HK-2 (cell line): ENCODE measurements around the gene APOE.
"Not testable (repeated sequence)": the region's sequence is repeated elsewhere in the genome, so short reads cannot be mapped to it uniquely, and the experiment has no call there.

Experiments
- DNase-seq: peaks from one replicate; pipeline ENCODE4 v3.0.0-alpha.2; 2018; ENCODE audit not compliant: unreplicated experiment

APOE gene

GRCh38 chr19:44909775-44910174 lies 4.2 kb downstream of the APOE start:
- DNase-seq, result no peak

DNA sequence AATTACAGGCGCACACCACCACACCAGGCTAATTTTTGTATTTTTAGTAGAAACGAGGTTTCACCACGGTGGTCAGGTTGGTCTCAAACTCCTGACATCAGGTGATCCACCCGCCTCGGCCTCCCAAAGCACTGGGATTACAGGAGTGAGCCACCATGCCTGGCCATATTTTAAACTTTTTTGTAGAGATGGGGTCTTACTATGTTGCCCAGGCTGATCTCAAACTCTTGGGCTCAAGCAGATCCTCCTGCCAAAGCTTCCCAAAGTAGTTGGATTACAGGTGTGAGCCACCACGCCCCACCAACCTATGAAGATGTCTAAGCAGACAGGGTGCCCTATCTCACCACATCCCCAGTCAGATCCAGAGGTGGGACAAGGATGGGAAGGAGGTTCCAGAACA lies 6.3 kb downstream of the APOE start:
- DNase-seq, result not testable (repeated sequence)

- no peak for DNase-seq
These were observed 7.3 kb downstream of the APOE start for GRCh38 chr19:44912854-44913253.

DNA sequence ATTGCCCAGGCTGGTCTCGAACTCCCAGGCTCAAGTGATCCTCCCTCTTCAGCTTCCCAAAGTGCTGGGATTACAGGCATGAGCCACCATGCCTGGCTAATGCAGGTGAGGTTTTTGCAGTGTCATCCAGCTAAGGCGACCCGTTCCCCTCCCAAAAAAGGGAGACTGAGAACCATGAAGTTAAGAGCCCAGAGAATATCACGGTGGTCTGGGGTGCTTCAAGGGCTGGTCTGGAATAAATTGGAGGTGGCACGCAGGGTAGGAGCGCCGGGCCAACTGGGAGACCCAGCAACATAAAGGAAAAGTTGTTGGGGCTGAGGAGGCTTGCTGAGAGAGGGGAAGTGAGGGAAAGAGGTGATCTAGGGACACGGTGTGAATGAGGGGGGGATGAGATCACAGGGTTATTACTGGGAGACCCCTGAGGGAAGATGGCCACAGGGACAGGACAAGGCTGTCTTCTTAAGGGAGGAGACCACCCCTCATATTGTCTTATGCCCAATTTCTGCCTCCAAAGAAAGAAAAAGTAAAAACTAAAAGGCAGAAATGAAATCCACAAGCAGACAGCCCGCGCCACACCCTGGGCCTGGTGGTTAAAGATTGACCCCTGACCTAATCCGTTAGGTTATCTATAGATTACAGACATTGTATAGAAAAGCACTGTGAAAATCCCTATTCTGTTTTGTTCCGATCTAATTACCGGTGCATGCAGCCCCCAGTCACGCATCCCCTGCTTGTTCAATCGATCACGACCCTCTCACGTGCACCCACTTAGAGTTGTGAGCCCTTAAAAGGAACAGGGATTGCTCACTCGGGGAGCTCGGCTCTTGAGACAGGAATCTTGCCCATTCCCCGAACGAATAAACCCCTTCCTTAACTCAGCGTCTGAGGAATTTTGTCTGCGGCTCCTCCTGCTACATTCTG lies 8.2 kb downstream of the APOE start:
- DNase-seq, result not testable (repeated sequence)

GRCh38 chr19:44914433-44915206 lies 9.0 kb downstream of the APOE start, which contains the start of gene APOC1:
TSS of gene APOC1 (plus strand) at chr19:44914608. CDS start at chr19:44914892, 284 bp downstream.
- DNase-seq, result peak; percentile 84

DNA sequence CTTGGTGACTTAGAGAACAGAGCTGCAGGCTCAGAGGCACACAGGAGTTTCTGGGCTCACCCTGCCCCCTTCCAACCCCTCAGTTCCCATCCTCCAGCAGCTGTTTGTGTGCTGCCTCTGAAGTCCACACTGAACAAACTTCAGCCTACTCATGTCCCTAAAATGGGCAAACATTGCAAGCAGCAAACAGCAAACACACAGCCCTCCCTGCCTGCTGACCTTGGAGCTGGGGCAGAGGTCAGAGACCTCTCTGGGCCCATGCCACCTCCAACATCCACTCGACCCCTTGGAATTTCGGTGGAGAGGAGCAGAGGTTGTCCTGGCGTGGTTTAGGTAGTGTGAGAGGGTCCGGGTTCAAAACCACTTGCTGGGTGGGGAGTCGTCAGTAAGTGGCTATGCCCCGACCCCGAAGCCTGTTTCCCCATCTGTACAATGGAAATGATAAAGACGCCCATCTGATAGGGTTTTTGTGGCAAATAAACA lies 18.7 kb downstream of the APOE start:
- no peak for DNase-seq

DNA sequence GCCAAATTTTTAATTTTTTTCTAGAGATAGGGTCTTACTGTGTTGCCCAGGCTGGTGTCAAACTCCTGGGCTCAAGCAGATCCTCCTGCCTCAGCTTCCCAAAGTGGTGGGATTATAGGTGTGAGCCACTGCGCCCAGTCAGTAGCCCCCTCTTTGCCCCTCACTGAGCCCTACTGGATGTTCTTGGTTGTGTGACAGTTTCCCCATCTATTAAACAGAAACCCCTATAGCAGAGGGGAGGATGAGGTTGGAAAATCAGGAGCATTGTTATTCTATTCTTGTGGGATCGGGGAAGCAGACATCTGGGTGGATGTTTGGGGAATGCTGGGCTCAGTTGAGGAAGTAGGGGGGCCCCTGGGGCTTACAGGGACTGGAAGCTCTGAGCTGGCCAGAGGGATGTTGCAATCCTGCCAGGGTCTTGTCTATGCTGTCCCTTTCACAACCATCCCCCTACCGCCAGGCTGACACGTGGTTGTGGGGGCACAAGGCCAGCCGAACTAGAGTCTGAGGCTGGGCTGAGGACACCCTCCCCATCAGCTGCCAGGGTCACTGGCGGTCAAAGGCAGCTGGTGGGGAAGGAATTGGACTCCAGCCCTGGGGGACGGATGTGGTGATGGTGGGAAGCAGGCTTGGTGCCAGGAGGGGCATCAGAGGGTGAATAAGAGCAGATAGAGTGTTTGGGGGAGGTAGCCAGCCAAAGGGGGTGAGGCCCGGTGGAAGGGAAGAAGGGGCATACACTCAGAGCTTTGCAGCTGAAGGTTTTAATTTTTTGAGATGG lies 19.7 kb downstream of the APOE start:
- no peak for DNase-seq

- DNase-seq, result not testable (repeated sequence)
These were observed 20.9 kb downstream of the APOE start for GRCh38 chr19:44926245-44927077.

GRCh38 chr19:44927746-44928145 lies 22.1 kb downstream of the APOE start:
- DNase-seq, result no peak

GRCh38 chr19:44930088-44930487 lies 24.5 kb downstream of the APOE start:
- no peak for DNase-seq

DNA sequence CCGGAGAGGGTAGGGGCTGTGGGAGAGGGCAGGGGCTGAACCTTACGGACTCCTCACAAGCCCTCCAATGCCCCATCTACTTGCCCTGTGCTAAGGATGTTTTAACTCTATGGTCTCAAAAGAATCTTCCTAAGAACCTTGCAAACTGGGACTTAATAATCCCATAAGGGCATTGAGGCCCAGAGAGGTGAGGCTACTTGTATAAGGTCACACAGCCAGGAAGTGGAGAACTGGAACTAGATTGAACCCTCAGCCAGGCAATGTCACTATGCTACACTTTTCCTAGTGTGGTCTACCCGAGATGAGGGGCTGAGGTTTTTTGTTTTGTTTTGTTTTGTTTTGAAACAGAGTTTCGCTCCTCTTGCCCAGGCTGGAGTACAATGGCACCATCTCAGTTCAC lies 25.9 kb downstream of the APOE start:
- DNase-seq, result no peak

DNA sequence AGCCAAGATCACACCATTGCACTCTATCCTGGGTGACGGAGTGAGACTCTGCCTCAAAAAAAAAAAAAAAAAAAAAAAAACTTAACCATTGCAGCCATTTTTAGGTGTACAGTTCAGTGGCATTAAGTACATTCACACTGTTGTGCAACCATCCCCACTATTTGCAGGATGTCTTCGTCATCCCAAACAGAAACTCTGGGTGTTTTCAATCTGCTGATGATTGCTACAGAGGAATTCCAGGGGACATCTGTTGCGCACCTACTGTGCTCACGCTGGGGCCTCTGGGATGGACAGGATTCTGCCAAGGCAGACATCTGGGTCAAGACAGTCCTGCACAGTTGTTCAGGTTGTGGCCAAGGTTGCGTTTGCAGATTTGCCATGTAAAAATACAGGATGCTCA lies 34.1 kb downstream of the APOE start:
- DNase-seq, result no peak

DNA sequence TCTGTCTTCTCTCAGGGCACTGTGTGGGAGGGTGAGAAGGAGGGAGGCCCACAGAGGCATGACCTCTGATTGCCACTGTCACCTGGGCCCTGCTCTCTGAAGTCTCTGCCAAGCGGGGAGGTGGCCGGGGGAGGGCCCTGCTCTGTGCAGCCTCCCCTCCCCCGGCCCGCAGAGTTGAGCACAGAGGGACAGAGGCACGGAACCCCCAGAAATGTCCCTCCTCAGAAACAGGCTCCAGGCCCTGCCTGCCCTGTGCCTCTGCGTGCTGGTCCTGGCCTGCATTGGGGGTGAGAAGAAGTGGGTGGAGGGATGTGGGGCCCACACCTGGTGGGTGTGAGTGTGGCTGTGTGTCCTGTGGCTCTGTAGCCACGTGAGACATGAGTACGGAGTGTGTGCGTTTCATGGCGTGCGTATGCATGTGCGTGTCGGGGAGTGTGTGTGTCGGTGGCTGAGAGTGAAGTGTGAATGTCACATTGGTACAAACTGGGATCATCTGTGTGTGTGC lies 36.5 kb downstream of the APOE start, which contains the start of gene APOC4:
Gene APOC4 (plus strand): TSS at position 171 of the 505 bp plus-strand sequence. CDS start 41 bp downstream, at position 212.
- no peak for DNase-seq

- DNase-seq, result no peak
These were observed 38.2 kb downstream of the APOE start for GRCh38 chr19:44943801-44944249.

DNA sequence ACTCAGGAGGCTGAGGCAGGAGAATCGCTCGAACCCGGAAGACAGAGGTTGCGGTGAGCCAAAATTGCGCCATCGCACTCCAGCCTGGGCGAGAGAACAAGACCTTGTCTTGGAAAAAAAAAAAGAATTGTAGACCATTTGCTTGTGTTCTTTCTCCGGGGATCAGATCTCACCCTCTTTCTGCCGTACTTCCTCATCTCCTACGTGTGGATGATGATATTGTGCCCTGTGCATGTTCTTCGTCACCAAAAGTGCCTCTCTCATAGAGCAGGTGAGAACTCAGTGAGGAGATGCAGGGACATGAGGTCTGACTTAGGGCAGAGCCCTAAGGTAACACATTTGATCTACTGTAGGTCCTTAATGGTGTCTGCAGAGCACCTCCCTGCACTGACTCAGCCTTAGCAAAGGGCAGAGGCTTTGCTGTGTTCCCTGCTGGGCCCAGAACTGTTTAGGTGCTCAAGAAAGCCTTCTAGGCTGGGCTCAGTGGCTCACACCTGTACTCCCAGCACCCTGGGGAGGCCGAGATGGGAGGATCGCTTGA lies 41.5 kb downstream of the APOE start:
- no peak for DNase-seq

DNA sequence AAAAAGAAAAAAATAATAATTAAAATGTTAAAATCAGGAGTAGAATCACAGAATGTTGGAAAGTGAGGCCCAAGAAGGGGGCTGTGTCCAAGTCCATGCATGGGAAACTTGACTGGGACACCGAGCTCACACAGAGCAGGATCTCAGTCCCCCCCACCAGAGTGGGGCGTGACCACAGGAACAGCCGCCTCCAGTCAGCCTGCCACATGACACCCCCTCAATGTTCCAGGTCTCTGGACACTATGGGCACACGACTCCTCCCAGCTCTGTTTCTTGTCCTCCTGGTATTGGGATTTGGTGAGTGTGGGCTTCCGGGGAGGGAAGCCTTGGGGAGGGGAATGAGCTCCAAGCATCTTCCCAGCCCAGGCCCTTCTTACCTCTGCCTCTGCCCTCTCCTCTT lies 42.6 kb downstream of the APOE start:
- DNase-seq, result no peak

GRCh38 chr19:44948763-44949374 lies 43.3 kb downstream of the APOE start:
- no peak for DNase-seq

DNA sequence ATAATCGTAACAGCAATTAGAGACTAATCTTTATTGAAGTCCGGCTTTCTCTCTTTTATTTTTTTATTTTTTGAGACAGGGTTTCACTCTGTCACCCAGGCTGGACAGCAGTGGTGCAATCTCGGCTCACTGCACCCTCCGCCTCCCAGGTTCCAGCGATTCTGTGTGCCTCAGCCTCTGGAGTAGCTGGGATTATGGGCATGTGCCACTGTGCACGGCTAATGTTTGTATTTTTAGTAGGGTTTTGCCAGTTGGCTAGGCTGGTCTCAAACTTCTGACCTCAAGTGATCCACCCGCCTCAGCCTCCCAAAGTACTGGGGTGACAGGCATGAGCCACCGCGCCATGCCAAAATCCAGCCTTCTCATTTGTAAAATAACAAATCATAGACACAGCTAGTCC lies 44.0 kb downstream of the APOE start:
- DNase-seq, result no peak
